Inflammatory macrophage (primary cell): ENCODE measurements around the gene MARCHF2.

ENCODE experiments used
- DNase-seq, 2 donors: peaks; one replicate each; pipeline ENCODE4 v3.0.0-alpha.2; 2020 to 2022

The MARCHF2 gene

GRCh38 chr19:8387688-8388611, 25.2 kb upstream of the MARCHF2 start:
- DNase-seq = no peak

GRCh38 chr19:8388612-8388958, 24.5 kb upstream of the MARCHF2 start:
- DNase-seq = no peak

- peak; percentile 99 to 100 for DNase-seq
These were observed 23.1 kb upstream of the MARCHF2 start, which contains the start of gene RAB11B for GRCh38 chr19:8389891-8390616. TSS of gene RAB11B (plus strand) at chr19:8390360. CDS start at chr19:8390417, 57 bp downstream.

GRCh38 chr19:8390617-8390981, 22.5 kb upstream of the MARCHF2 start:
- peak; percentile 95 to 96 for DNase-seq

GRCh38 chr19:8391198-8392016, 21.7 kb upstream of the MARCHF2 start:
- DNase-seq = no peak

- no peak for DNase-seq
These were observed 21.0 kb upstream of the MARCHF2 start for GRCh38 chr19:8392017-8392591.

GRCh38 chr19:8393192-8393870, 19.8 kb upstream of the MARCHF2 start:
- no peak for DNase-seq

GRCh38 chr19:8393871-8394250, 19.2 kb upstream of the MARCHF2 start:
- DNase-seq = no peak

GRCh38 chr19:8395621-8396082, 17.5 kb upstream of the MARCHF2 start:
- DNase-seq = no peak

- no peak for DNase-seq
These were observed 16.9 kb upstream of the MARCHF2 start for GRCh38 chr19:8396185-8396562.

GRCh38 chr19:8396563-8397203, 16.4 kb upstream of the MARCHF2 start:
- peak; percentile 55 to 58 for DNase-seq

- DNase-seq = no peak
These were observed 15.8 kb upstream of the MARCHF2 start for GRCh38 chr19:8397271-8397670.

GRCh38 chr19:8397746-8398310, 15.3 kb upstream of the MARCHF2 start:
- no peak for DNase-seq

GRCh38 chr19:8398311-8398771, 14.8 kb upstream of the MARCHF2 start:
- no peak for DNase-seq

- DNase-seq = no peak
These were observed 13.4 kb upstream of the MARCHF2 start for GRCh38 chr19:8399681-8400188.

GRCh38 chr19:8401981-8402411, 11.1 kb upstream of the MARCHF2 start:
- DNase-seq = no peak

- no peak for DNase-seq
These were observed 9.8 kb upstream of the MARCHF2 start for GRCh38 chr19:8403098-8403819.

- DNase-seq = no peak
These were observed 9.3 kb upstream of the MARCHF2 start for GRCh38 chr19:8403820-8404109.

GRCh38 chr19:8404391-8405151, 8.5 kb upstream of the MARCHF2 start:
- no peak for DNase-seq
